Measurements from ENCODE around the gene MRPL55. TPM values are rescaled to one million over a fixed set of nuclear protein-coding genes. Genes with fewer than 3 reads are reported as not detected.

Gene MRPL55
- total and polyA plus RNA-seq, 2 of the 4 experiments (the other 2 are of a cell fraction) = 48.9 to 95.4 TPM

DNA sequence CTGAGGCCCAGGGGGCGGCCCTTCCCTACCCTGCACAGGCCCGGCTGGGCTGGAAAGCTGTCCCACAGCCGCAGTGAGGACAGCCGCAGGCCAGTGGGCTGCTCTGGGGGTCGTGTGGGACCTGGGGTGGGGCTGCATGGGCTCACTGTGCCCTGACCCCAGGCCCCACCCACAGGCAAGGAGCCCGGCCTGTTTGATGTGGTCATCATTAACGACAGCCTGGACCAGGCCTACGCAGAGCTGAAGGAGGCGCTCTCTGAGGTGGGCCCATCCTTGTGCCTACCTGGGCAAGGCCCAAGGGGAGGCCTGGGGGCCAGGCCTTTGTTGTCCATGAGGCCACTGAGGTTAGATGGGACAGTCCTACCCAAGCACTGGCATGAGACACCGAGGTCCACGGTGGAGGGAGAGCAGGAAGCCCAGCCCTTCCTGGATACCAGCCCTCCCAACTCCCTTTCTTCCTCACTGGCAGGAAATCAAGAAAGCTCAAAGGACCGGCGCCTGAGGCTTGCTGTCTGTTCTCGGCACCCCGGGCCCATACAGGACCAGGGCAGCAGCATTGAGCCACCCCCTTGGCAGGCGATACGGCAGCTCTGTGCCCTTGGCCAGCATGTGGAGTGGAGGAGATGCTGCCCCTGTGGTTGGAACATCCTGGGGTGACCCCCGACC is 39.2 kb upstream of the MRPL55 start:
- Histone ChIP-seq H4K20me1 (ENCODE audit: insufficient read depth, low read length) (peaks cover 45% of the 10 kb centered on the region), H4K91ac (ENCODE audit: insufficient read depth, low read depth, low read length) (no peak overlapping the region), H3K79me1 (ENCODE audit: low read depth in 1 of 2, low read length in 2 of 2) (peaks cover 9 to 65% of the 10 kb centered on the region in 2 experiments), H3K14ac (replicated peaks; ENCODE audit: low read depth, low read length) (no peak overlapping the region), H3K18ac (ENCODE audit: low read depth, low read length) (no peak overlapping the region), H3K9me1 (ENCODE audit: insufficient read depth, low read length) (peaks cover 12% of the 10 kb centered on the region), H4K8ac (ENCODE audit: low read depth in 2 of 2, low read length in 2 of 2) (peak overlapping the region in 1 of 2 experiments; percentile 58; a peak in 1 of 4 replicates), H3K9ac (ENCODE audit: low read depth, low read length) (no peak overlapping the region), H3K36me3 (ENCODE audit: control insufficient read depth, insufficient read depth, low read length) (peaks cover 10% of the 10 kb centered on the region), H3K27ac (ENCODE audit: insufficient read depth, low read length) (no peak overlapping the region; the same call in 1 of the 2 replicates), H2AK5ac (ENCODE audit: low read depth, low read length) (no peak overlapping the region; the same call in 1 of the 2 replicates), H3K27me3 (ENCODE audit: control insufficient read depth, insufficient read depth, low read length) (no peaks in the 10 kb centered on the region), H3K4me1 (ENCODE audit: control insufficient read depth, insufficient read depth, low read length) (peaks cover 23% of the 10 kb centered on the region), H2BK20ac (ENCODE audit: low read depth, low read length) (no peak overlapping the region), H3K23ac (ENCODE audit: low read depth, low read length) (no peak overlapping the region), H3K4me3 (ENCODE audit: insufficient read depth, low read depth, low read length) (no peak overlapping the region), H3K4ac (ENCODE audit: low read depth, low read length) (no peak overlapping the region), H3K56ac (ENCODE audit: extremely low read depth, insufficient read depth, low read length) (no peak overlapping the region), H2BK15ac (ENCODE audit: low read depth, low read length) (no peak overlapping the region), H2BK5ac (ENCODE audit: low read depth, low read length, poor library complexity, severe bottlenecking) (no peak overlapping the region), H2BK120ac (ENCODE audit: low read depth, low read length) (no peak overlapping the region), H4K5ac (ENCODE audit: low read depth, low read length) (no peak overlapping the region), H2AK9ac (replicated peaks; ENCODE audit: low read depth, low read length, poor library complexity) (peak overlapping the region; percentile 51), H3K4me2 (ENCODE audit: low read depth, low read length) (no peak overlapping the region), H2AFZ (replicated peaks; ENCODE audit: low read length, poor library complexity) (peak overlapping the region; percentile 44), H3K9me3 (ENCODE audit: control insufficient read depth, insufficient read depth, low read length) (no peaks in the 10 kb centered on the region)
- BruUV-seq (replicated peaks) = no TSS peak
- POLR2A ChIA-PET (ENCODE audit: unreplicated experiment) = no interaction called here
- CTCF ChIA-PET = no interaction called here
- in situ Hi-C loops (cut with MboI; ENCODE audit: low sequenced_read_pairs) (no loop called here), intact Hi-C loops (cut with micrococcal nuclease) (no loop called here), dilution Hi-C loops (cut with HindIII; ENCODE audit: low sequenced_read_pairs, unreplicated experiment) (no loop called here)
- DNase-seq = no peak
- TF ChIP-seq FOS (IDR thresholded peaks at IDR 0.05; ENCODE audit: low read depth, low read length) = no peak
- no peak for TF ChIP-seq MAZ (IDR thresholded peaks at IDR 0.05; ENCODE audit: borderline replicate concordance, low read depth, low read length)
- no peak for TF ChIP-seq MXI1 (IDR thresholded peaks at IDR 0.05; ENCODE audit: borderline replicate concordance, low read depth, low read length)
- no peak for TF ChIP-seq CHD1 (IDR thresholded peaks at IDR 0.05; ENCODE audit: low read depth, low read length)
- no peak for TF ChIP-seq RFX5 (IDR thresholded peaks at IDR 0.05; ENCODE audit: low read depth, low read length)
- no peak for TF ChIP-seq CEBPB (IDR thresholded peaks at IDR 0.05; ENCODE audit: low read depth, low read length)
- TF ChIP-seq SMC3 (IDR thresholded peaks at IDR 0.05; ENCODE audit: low read depth, low read length) = no peak
- TF ChIP-seq, protein P1, sequence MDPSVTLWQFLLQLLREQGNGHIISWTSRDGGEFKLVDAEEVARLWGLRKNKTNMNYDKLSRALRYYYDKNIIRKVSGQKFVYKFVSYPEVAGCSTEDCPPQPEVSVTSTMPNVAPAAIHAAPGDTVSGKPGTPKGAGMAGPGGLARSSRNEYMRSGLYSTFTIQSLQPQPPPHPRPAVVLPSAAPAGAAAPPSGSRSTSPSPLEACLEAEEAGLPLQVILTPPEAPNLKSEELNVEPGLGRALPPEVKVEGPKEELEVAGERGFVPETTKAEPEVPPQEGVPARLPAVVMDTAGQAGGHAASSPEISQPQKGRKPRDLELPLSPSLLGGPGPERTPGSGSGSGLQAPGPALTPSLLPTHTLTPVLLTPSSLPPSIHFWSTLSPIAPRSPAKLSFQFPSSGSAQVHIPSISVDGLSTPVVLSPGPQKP (IDR thresholded peaks at IDR 0.05; ENCODE audit: borderline replicate concordance, low read depth, low read length) = no peak
- no peak for TF ChIP-seq BHLHE40 (IDR thresholded peaks at IDR 0.05; ENCODE audit: low read depth, low read length)
- 100% methylated on average over 2 of the region's 18 CpGs; no CpG with 5 or more reads in 1 of the 2 experiments for WGBS, 2 experiments (ENCODE audit: extremely low coverage in 2 of 2, insufficient read length in 1 of 2)
- no peak for ATAC-seq (ENCODE audit: low read depth)
